Measurements from ENCODE around the gene SRC.

Gene SRC

DNA sequence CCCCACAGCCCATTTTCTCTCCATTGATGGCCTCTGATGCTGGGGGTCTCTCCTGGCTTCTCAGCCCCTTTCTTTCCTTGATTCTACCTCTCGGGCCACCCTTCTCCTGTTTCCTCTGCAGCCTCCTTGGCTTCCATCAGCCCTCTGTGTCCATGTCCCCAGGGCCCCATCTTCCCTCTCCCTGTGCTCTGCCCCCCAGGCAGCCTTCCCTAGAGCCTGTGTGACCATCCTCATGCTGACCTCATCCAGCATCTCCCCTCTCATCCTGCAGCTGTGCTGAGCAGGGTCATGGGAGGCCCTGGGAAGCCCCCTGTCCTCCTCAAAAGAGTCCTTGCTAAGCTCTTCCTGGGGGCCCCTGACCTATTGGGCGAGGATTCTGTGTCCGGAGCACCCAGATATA, 101.7 kb downstream of the SRC start:
- Histone ChIP-seq H3K4me3 (no peak overlapping the region), H3K36me3 (no peaks in the 10 kb centered on the region), H3K4me1 (no peaks in the 10 kb centered on the region), H3K27ac (no peak overlapping the region), H3K27me3 (peaks cover 0 to 3% of the 10 kb centered on the region in 2 donors), H3K9me3 (no peaks in the 10 kb centered on the region)
- DNase-seq, result no peak
- intact Hi-C loops (cut with DNase I; ENCODE audit: low total_unique reads), result no loop called here
- TF ChIP-seq, protein P1, sequence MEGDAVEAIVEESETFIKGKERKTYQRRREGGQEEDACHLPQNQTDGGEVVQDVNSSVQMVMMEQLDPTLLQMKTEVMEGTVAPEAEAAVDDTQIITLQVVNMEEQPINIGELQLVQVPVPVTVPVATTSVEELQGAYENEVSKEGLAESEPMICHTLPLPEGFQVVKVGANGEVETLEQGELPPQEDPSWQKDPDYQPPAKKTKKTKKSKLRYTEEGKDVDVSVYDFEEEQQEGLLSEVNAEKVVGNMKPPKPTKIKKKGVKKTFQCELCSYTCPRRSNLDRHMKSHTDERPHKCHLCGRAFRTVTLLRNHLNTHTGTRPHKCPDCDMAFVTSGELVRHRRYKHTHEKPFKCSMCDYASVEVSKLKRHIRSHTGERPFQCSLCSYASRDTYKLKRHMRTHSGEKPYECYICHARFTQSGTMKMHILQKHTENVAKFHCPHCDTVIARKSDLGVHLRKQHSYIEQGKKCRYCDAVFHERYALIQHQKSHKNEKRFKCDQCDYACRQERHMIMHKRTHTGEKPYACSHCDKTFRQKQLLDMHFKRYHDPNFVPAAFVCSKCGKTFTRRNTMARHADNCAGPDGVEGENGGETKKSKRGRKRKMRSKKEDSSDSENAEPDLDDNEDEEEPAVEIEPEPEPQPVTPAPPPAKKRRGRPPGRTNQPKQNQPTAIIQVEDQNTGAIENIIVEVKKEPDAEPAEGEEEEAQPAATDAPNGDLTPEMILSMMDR (IDR thresholded peaks at IDR 0.05), result no peak

DNA sequence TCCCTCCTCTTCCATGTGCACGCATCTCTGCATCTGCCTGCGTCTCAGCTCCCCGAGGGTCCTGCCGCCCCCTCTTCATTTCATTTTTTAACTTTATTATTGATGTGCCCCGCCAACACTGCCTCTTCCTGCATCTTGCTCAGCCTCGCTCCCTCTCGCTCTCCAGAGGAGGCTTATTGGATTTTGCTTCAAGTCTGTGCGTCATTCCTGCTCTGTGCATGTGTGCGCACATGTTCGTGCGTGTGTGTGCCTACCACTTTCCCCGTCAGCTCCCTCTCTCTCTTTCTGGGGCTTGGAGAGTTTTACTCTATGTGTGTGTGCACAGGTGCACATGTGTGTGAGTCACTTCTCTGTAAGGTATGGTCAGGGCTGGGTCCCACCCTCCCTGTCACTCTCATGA, 103.3 kb downstream of the SRC start:
- Histone ChIP-seq H3K27me3 (no peaks in the 10 kb centered on the region), H3K27ac (no peak overlapping the region), H3K4me1 (no peaks in the 10 kb centered on the region), H3K36me3 (no peaks in the 10 kb centered on the region), H3K9me3 (peaks cover 0 to 4% (median 2%) of the 10 kb centered on the region in 3 donors), H3K4me3 (no peak overlapping the region)
- DNase-seq, result no peak
- intact Hi-C loops (cut with DNase I; ENCODE audit: low total_unique reads), result no loop called here
- TF ChIP-seq, protein P1 (IDR thresholded peaks at IDR 0.05), result no peak

DNA sequence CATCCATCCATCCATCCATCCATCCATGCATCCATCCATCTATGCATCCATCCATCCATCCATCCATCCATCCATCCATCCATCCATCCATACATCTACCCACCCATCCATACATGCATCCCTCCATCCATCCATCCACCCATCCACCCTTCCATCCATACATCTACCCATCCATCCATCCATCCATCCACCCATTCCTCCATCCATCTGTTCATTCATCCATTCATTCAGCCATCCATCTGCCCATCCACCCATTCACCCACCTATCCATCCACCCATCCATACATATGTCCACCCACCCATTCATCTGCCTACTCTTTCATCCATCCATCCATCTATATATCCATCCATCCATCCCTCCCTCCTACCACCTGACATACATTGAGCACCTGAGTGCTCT, 104.4 kb downstream of the SRC start:
- no peak for DNase-seq
- peaks cover 0 to 15% (median 10%) of the 10 kb centered on the region in 3 donors for H3K9me3 ChIP-seq
- no peaks in the 10 kb centered on the region for H3K36me3 ChIP-seq
- no peak overlapping the region for H3K27ac ChIP-seq
- H3K4me1 ChIP-seq, result no peaks in the 10 kb centered on the region
- intact Hi-C loops (cut with DNase I; ENCODE audit: low total_unique reads), result no loop called here
- TF ChIP-seq, protein P1 (IDR thresholded peaks at IDR 0.05), result no peak
- no peak overlapping the region for H3K4me3 ChIP-seq
- H3K27me3 ChIP-seq, result no peaks in the 10 kb centered on the region

DNA sequence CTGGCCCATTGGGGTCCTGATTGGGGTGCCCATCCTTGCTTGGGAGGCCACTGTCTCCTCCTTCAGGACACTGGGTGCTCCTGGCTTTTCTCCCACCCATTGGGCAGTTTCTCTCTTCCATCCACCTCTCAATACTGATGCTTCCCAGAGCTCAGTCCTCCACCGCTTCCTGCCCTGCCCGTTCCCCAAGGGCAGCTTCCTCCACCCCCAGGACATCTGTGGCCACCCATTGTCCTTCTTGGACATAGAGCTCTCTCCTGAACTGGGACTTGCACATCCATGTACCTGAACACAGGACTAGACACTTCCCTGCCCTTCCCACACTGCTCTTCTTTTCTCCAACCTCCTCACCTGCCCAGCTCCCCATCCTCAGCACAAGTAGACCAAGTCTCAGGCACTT, 105.7 kb downstream of the SRC start:
- H3K27me3 ChIP-seq, result peaks cover 0 to 6% of the 10 kb centered on the region in 2 donors
- H3K9me3 ChIP-seq, result peaks cover 0 to 25% (median 10%) of the 10 kb centered on the region in 3 donors
- no peaks in the 10 kb centered on the region for H3K4me1 ChIP-seq
- TF ChIP-seq, protein P1 (IDR thresholded peaks at IDR 0.05), result no peak
- no peaks in the 10 kb centered on the region for H3K36me3 ChIP-seq
- DNase-seq, result no peak
- no peak overlapping the region for H3K4me3 ChIP-seq
- intact Hi-C loops (cut with DNase I; ENCODE audit: low total_unique reads), result no loop called here
- H3K27ac ChIP-seq, result no peak overlapping the region

DNA sequence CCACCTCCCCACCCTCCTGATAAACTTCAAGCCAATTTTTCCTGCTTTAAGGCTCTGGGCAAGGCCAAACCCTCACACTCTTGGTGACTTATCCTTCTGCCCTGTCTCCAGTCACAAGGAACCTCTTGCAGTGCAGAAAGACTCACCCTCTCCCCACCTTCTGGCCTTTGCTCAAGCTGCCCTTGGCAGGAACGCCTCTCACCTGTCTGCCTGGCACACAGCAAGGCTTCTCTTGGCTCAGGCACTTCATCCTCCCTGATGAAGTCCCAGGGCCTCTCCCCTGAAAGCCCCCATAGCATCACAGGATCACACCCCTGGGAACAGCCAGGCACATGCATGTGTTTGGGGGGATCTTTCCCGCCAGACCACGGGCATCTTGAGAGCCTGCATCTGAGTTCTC, 106.3 kb downstream of the SRC start:
- Histone ChIP-seq H3K36me3 (no peaks in the 10 kb centered on the region), H3K4me1 (no peaks in the 10 kb centered on the region), H3K27me3 (peaks cover 0 to 6% of the 10 kb centered on the region in 2 donors), H3K4me3 (no peak overlapping the region), H3K9me3 (peaks cover 0 to 29% (median 10%) of the 10 kb centered on the region in 3 donors), H3K27ac (no peak overlapping the region)
- DNase-seq, result no peak
- intact Hi-C loops (cut with DNase I; ENCODE audit: low total_unique reads), result no loop called here
- TF ChIP-seq, protein P1 (IDR thresholded peaks at IDR 0.05), result no peak

DNA sequence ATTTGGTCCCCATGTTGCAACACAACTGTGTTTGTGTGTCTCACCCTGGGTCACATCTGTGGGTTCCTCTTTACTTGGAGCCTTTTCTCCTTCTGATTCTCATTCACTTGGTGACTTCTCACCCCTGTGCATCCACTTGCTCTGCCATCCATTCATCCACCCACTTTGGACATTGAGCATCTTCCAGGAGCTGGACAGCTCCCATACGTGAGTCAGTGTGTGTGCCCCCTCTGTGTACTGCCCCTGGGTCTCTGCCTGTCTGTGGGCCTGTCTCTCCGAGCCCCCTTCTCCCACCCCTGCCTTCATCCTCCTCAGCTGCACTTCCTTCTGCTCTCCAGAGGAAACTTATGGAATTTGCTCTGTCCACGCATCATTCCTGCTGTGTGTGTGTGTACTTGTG, 107.3 kb downstream of the SRC start:
- H3K27me3 ChIP-seq, result peaks cover 0 to 6% of the 10 kb centered on the region in 2 donors
- no peaks in the 10 kb centered on the region for H3K36me3 ChIP-seq
- intact Hi-C loops (cut with DNase I; ENCODE audit: low total_unique reads), result no loop called here
- H3K9me3 ChIP-seq, result peaks cover 0 to 36% (median 10%) of the 10 kb centered on the region in 3 donors
- TF ChIP-seq, protein P1 (IDR thresholded peaks at IDR 0.05), result no peak
- no peak for DNase-seq
- no peak overlapping the region for H3K4me3 ChIP-seq
- no peak overlapping the region for H3K27ac ChIP-seq
- H3K4me1 ChIP-seq, result no peaks in the 10 kb centered on the region
